NCI-H446 (cell line): Measurements from ENCODE around the gene VKORC1.

Experiments
- DNase-seq, 2 experiments: peaks; one replicate each; lab custom pipeline; 2025; lab: John Stamatoyannopoulos, UW

VKORC1 gene

GRCh38 chr16:31082368-31083045 lies 12.1 kb downstream of the VKORC1 start:
- no peak for DNase-seq

GRCh38 chr16:31081428-31082351 lies 12.9 kb downstream of the VKORC1 start:
- no peak for DNase-seq

DNA sequence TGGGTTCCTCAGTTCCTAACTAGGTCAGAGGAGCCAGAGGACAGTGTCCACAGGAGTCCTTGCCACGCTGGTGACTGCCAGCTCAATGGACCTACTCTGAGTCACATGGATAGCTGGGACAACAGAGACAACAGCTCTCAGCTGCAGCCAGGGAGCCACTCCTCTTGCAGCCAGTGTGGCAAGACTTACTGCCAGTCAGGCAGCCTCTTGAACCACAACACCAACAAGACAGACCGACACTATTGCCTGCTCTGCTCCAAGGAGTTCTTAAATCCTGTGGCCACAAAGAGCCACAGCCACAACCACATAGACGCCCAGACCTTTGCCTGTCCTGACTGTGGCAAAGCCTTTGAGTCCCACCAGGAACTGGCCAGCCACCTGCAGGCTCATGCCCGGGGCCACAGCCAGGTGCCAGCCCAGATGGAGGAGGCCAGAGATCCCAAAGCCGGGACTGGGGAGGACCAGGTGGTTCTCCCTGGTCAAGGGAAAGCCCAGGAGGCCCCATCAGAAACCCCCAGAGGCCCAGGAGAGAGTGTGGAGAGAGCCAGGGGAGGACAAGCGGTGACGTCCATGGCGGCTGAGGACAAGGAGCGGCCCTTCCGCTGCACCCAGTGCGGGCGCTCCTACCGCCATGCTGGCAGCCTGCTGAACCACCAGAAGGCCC lies 13.7 kb downstream of the VKORC1 start:
- DNase-seq, result no peak

DNA sequence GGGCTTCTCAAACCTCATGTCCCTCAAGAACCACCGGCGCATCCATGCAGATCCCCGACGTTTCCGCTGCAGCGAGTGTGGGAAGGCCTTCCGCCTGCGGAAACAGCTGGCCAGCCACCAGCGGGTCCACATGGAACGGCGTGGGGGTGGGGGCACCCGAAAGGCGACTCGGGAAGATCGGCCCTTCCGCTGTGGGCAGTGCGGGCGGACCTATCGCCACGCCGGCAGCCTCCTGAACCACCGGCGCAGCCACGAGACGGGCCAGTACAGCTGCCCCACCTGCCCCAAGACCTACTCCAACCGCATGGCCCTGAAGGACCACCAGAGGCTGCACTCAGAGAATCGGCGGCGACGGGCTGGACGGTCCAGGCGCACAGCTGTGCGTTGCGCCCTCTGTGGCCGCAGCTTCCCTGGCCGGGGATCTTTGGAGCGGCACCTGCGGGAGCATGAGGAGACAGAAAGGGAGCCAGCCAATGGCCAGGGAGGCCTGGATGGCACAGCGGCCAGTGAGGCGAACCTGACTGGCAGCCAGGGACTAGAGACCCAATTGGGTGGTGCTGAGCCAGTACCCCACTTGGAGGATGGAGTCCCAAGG lies 14.5 kb downstream of the VKORC1 start:
- no peak for DNase-seq

DNA sequence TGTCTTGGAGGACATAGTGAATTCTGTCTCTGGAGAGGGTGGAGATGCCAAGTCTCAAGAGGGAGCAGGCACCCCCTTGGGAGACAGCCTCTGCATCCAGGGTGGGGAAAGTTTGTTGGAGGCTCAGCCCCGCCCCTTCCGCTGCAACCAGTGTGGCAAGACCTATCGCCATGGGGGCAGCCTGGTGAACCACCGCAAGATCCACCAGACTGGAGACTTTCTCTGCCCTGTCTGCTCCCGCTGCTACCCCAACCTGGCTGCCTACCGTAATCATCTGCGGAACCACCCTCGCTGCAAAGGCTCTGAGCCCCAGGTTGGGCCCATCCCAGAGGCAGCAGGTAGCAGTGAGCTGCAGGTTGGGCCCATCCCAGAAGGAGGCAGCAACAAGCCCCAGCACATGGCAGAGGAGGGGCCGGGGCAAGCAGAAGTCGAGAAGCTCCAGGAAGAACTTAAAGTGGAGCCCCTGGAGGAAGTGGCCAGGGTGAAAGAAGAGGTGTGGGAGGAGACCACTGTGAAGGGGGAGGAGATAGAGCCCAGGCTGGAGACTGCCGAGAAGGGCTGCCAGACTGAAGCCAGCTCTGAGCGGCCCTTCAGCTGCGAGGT lies 15.2 kb downstream of the VKORC1 start:
- DNase-seq, result no peak

GRCh38 chr16:31078597-31079341 lies 15.8 kb downstream of the VKORC1 start:
- no peak for DNase-seq

GRCh38 chr16:31077592-31078396 lies 16.8 kb downstream of the VKORC1 start:
- no peak for DNase-seq

- no peak for DNase-seq
These were observed 17.6 kb downstream of the VKORC1 start for GRCh38 chr16:31077024-31077423.

GRCh38 chr16:31076319-31076718 lies 18.3 kb downstream of the VKORC1 start:
- DNase-seq, result no peak

- no peak for DNase-seq
These were observed 19.8 kb downstream of the VKORC1 start for GRCh38 chr16:31074814-31075183.

DNA sequence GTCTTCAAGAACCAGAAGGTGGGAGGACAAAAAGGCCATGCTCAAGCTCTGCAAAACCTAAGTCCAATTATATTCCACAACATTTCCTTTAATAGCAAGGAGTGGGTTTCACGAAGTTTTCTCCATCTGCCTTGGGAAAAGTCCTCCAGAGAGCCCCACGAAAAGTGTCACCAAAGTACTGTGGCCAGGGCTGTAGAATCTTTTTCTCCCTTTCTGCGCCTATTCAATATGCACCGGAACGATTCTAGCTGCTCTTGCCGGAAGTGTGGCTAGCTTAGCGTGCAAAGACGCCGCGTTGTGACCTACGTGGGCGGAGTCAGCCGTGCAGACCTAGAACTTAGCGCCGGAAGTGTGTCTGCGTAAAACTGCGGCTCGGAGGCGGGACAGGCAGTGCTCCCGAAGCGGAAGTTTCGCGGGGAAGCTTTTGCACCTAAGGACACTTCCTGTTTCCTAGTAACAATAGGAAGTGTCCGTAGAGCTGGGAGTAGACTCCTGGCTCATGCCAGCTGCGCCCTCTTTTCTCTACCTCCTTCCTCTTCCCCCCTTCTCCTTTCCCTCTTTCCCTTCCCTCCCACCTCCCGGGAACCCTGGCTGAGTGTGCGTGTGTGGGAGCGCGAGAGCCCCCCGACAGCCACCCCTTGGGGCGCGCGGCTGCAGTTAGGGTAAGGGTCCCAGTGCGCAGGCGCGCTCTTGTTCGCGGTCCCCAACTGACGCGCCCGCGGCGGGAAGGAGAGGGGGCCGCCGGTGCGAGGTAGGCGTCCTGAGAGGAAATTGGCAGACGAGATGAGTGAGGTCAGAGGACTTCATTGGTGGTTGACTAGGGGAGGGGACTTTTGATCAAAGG lies 20.4 kb downstream of the VKORC1 start, which contains the start of the genes ZNF646 and ZNF668:
Gene ZNF646 (plus strand): TSS at position 453 of the 844 bp plus-strand sequence. CDS start 1,903 bp downstream, outside the sequence.
Gene ZNF668 (minus strand): TSS at position 271 of the 844 bp plus-strand sequence. CDS start 9,781 bp downstream, outside the sequence.
- DNase-seq, result peak; percentile 97 to 99

DNA sequence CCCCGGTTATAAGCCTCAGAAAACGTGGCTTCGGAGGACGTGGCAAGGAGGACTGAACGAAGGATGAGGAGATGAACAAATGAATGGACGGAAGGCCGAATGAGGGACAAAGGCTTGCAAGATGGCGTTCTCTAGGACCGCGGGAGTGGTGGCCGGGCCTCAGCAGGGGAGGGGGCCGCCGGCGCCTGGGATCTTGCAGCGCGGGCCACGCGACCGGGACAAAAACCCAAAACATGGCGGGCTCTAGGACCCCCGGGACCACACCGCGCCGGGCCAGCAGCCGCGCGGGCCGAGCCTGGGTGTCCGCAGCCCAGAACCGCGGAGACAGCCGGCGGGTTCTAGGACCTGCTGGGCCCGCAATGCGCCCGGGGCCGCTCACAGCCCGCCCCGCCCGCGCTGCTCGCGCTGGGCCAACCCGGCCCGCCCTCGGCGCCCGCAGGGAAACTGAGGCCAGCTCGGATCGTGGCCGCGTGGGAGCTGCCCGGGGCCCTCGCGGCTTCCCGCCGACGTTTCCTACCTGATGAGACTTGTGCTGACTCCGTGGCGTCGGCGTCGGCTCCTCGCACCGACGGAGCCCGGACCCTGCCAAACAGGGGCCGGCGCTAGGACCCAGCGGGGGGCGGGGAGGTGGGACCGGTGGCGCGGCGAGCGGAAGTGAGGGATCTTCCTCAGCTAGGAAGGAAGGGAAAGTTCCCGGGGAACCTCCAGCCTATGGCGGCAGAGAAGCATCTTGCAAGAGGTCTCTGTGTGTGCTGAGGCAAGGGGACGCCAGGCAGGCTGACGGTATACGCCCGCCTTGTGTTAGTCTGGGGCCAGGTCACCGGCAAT lies 21.2 kb downstream of the VKORC1 start:
- peak; percentile 80 to 90 for DNase-seq

DNA sequence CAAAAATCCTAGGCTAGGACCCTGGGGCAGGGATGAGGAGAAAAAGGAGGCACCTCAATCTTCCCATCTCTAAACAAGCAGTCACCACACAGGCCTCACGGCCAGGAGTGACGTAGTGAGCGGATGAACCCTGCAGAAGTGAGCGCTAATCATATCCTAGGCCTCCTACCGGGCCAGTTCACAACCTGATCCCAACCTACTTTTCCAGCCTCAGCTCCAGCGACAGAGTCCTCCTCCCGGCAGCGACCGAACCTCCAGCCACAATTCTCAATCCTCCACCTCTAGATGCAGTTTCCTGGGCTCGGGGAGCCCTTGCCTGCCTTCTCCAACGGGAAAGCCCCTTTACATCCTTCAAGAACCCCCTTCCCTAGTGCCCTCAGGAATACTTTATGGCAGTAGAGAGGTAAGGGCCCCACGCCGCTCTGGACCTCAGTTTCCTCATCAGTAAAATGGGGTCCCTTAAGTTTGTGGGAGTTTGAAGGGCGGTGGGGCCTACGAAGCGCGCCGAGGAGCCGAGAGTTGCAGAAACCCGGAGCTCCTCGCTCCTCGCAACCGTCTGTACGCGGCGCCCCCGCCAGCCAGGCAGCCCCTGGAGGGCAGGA lies 22.0 kb downstream of the VKORC1 start:
- DNase-seq, result peak; percentile 23

GRCh38 chr16:31071861-31072260 lies 22.7 kb downstream of the VKORC1 start:
- DNase-seq, result peak in 1 of 2 experiments; percentile 3

GRCh38 chr16:31067342-31067741 lies 27.3 kb downstream of the VKORC1 start:
- no peak for DNase-seq

DNA sequence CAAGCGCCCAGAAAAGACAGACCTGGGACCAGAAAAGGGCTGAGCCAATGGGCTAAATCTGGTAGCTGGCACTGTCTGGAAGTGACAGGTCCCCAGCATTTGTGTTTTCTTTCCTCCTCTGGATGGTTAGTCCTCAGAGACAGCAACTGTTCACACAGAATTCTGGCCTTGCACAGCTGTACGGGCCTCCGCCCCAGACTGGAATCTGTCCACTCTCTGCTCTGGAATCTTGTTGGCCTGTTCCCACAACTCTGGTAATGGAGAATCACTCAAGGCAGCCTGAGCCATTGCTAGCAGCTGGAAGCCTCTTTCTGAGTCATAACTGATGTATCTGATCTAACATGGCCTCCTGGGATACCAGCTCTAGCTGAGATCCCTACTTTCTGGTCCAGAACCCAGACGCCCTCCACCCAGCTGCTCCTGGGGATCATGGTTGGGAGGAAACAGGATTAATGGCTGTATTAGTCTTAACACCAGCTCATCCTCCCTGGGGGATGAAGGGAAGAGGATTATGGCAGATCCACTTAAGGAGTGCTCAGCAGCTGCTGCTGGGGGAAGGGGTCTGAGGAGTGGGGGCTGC lies 29.6 kb downstream of the VKORC1 start:
- DNase-seq, result no peak

GRCh38 chr16:31063843-31064611 lies 30.6 kb downstream of the VKORC1 start:
- no peak for DNase-seq
